ENCODE results near the gene NRXN3. TPM values are rescaled to one million over a fixed set of nuclear protein-coding genes. Genes with fewer than 3 reads are reported as not detected.

The NRXN3 gene
- total RNA-seq, 6 experiments from 2014 or later: 0.07 to 0.28 (median 0.11) TPM; not detected in 2

DNA sequence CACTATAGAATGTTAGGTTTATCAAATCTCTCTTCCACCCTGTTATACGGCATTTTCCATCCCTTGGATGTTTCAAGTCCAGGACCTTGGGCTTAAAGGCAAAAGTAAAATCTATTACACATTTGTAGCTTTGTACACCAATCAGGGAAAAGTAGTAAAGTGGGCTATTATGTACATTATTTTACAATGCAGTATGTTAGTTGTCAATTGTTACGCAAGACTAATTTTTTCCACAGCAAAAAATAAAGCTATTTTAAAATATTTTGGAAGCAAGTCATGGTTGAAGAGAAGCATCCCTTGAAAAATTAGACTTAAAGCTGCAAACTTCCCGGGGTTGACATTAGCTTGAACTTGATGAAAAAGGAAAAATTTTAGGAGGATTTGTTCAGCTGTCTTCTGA is 1564.9 kb downstream of the NRXN3 start:
- TF ChIP-seq, protein P1, sequence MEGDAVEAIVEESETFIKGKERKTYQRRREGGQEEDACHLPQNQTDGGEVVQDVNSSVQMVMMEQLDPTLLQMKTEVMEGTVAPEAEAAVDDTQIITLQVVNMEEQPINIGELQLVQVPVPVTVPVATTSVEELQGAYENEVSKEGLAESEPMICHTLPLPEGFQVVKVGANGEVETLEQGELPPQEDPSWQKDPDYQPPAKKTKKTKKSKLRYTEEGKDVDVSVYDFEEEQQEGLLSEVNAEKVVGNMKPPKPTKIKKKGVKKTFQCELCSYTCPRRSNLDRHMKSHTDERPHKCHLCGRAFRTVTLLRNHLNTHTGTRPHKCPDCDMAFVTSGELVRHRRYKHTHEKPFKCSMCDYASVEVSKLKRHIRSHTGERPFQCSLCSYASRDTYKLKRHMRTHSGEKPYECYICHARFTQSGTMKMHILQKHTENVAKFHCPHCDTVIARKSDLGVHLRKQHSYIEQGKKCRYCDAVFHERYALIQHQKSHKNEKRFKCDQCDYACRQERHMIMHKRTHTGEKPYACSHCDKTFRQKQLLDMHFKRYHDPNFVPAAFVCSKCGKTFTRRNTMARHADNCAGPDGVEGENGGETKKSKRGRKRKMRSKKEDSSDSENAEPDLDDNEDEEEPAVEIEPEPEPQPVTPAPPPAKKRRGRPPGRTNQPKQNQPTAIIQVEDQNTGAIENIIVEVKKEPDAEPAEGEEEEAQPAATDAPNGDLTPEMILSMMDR (IDR thresholded peaks at IDR 0.05): no peak
- DNase-seq: no peak
- Mint-ChIP-seq H3K27me3 (ENCODE audit: insufficient read depth) (no peaks in the 10 kb centered on the region), H3K9me3 (peaks cover 34% of the 10 kb centered on the region), H3K36me3 (ENCODE audit: low read depth) (peaks cover 4% of the 10 kb centered on the region; the same call in 1 of the 2 replicates), H3K4me1 (ENCODE audit: low read depth) (no peaks in the 10 kb centered on the region), H3K4me3 (no peak overlapping the region), H3K27ac (no peak overlapping the region)

DNA sequence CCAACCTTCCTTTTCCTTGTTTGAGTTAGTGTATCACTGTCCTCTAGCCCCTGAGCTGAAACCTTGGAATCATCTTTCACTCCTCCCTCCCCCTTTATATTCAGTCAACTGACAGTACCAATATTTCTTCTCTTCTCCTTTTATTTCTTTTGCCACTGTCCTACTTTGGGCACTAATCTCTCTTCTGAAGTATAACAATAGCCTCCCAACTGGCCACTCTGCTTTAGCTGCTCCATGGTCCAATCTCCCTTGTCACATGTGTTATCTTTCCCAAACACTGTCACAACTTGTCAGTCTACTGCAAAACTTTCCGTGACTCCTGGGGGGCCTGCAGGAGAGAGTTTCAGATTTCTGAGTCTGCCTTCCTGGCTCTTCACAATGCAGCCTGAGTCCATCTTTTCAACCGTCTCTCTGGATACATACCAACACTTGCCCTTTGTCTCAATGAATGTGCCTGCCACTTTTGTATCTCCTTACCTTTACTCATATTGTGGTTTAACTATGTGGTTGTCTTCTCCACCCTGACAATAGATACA is 1570.0 kb downstream of the NRXN3 start:
- DNase-seq: no peak
- H3K27ac Mint-ChIP-seq: no peak overlapping the region
- no peaks in the 10 kb centered on the region for H3K36me3 Mint-ChIP-seq (ENCODE audit: low read depth)
- no peaks in the 10 kb centered on the region for H3K4me1 Mint-ChIP-seq (ENCODE audit: low read depth)
- no peak overlapping the region for H3K4me3 Mint-ChIP-seq
- no peaks in the 10 kb centered on the region for H3K27me3 Mint-ChIP-seq (ENCODE audit: insufficient read depth)
- H3K9me3 Mint-ChIP-seq: peaks cover 38% of the 10 kb centered on the region
- TF ChIP-seq, protein P1 (IDR thresholded peaks at IDR 0.05): no peak

DNA sequence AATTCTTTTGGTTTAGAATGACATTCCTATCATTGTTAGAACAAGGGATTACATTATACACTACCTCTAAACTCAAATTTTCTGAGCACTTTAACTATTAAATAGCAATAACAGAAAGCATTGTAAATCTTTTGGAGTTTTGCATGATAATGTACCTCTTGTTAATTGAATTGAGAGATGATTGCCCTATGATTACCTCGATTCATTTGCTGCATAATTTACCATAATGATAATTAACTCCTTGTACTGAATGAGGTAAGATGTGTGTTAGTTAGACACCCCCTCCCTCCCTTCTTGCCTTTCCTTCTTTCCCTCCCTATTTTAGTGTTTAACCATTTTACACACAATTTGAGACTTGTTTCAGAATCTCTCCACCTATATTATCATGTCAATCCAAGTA is 1572.0 kb downstream of the NRXN3 start:
- Mint-ChIP-seq H3K4me3 (no peak overlapping the region), H3K36me3 (ENCODE audit: low read depth) (no peaks in the 10 kb centered on the region), H3K4me1 (ENCODE audit: low read depth) (no peaks in the 10 kb centered on the region), H3K27ac (no peak overlapping the region), H3K9me3 (peaks cover 27% of the 10 kb centered on the region), H3K27me3 (ENCODE audit: insufficient read depth) (no peaks in the 10 kb centered on the region)
- no peak for DNase-seq
- TF ChIP-seq, protein P1 (IDR thresholded peaks at IDR 0.05): no peak

DNA sequence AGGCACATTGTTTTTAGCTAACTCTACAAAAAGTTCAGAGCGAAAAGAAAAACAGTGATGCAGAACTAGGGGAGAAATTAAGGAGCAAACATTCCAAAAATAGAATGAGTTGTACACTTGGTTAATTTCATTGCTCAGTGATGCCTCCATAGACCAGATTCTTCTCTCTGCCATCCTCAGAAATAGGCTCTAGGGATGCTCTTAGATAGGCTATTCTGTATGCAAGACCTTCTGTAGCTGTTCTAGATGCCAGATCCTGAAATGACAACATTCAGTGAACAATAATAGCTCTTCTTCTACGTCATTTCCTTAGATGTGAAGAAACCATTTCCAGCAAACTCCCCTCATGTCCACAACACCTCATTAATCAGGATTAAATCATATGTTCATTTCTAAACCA is 1574.9 kb downstream of the NRXN3 start:
- Mint-ChIP-seq H3K4me1 (ENCODE audit: low read depth) (no peaks in the 10 kb centered on the region), H3K36me3 (ENCODE audit: low read depth) (no peaks in the 10 kb centered on the region), H3K9me3 (peaks cover 21% of the 10 kb centered on the region), H3K4me3 (no peak overlapping the region), H3K27ac (no peak overlapping the region), H3K27me3 (ENCODE audit: insufficient read depth) (no peaks in the 10 kb centered on the region; the same call in 1 of the 2 replicates)
- TF ChIP-seq, protein P1 (IDR thresholded peaks at IDR 0.05): no peak
- DNase-seq: no peak

DNA sequence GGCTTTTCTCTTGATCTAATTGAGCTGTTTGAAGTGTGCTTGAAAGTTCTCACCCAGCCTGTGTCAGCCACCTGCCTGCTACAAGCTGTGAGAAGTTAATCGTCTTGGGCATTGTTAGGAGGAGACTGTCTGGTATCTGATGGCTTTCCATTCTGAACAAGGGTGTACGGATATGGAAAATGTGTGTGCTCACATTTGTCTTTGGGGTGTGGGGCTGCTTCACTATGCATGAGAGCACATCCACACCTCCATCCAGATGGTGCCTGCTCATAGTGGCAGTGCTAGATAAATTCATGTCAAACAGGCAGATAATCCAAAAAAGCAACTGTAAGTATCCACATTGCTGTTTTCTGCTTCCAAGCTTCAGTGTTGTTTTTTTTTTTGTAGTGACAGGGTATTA is 1578.9 kb downstream of the NRXN3 start:
- Mint-ChIP-seq H3K4me1 (ENCODE audit: low read depth) (no peaks in the 10 kb centered on the region), H3K4me3 (no peak overlapping the region), H3K27ac (no peak overlapping the region), H3K27me3 (ENCODE audit: insufficient read depth) (no peaks in the 10 kb centered on the region; the same call in 1 of the 2 replicates), H3K36me3 (ENCODE audit: low read depth) (no peaks in the 10 kb centered on the region), H3K9me3 (peaks cover 15% of the 10 kb centered on the region)
- DNase-seq: no peak
- TF ChIP-seq, protein P1 (IDR thresholded peaks at IDR 0.05): no peak
